Measurements from ENCODE around the gene ACP3.

GRCh38 chr3:132351222-132351806, 34.1 kb downstream of the ACP3 start:
- TF ChIP-seq CTCF (IDR thresholded peaks at IDR 0.05; ENCODE audit: insufficient read depth, low read depth, low read length), result no peak
- TF ChIP-seq EZH2 (IDR thresholded peaks at IDR 0.05; ENCODE audit: insufficient read depth, low read length), result no peak
